ENCODE data around the gene EPB41.

- TF ChIP-seq ATF3 (IDR thresholded peaks at IDR 0.05), result no peak
- no peak for TF ChIP-seq ZBTB33 (IDR thresholded peaks at IDR 0.05; ENCODE audit: extremely low read depth, insufficient replicate concordance, low read length)
- TF ChIP-seq TCF7L2 (IDR thresholded peaks at IDR 0.05; ENCODE audit: borderline replicate concordance, extremely low read depth, insufficient read depth, insufficient read length), result no peak
- no peak for TF ChIP-seq POLR2A (IDR thresholded peaks at IDR 0.05; ENCODE audit: borderline replicate concordance, extremely low read depth, insufficient read depth, insufficient read length)
- TF ChIP-seq EZH2phosphoT487 (IDR thresholded peaks at IDR 0.05; ENCODE audit: borderline replicate concordance), result no peak
Observed at GRCh38 chr1:29112705-29113412, 198.5 kb downstream of the EPB41 start.
